ENCODE measurements around the gene STAU1.

DNA sequence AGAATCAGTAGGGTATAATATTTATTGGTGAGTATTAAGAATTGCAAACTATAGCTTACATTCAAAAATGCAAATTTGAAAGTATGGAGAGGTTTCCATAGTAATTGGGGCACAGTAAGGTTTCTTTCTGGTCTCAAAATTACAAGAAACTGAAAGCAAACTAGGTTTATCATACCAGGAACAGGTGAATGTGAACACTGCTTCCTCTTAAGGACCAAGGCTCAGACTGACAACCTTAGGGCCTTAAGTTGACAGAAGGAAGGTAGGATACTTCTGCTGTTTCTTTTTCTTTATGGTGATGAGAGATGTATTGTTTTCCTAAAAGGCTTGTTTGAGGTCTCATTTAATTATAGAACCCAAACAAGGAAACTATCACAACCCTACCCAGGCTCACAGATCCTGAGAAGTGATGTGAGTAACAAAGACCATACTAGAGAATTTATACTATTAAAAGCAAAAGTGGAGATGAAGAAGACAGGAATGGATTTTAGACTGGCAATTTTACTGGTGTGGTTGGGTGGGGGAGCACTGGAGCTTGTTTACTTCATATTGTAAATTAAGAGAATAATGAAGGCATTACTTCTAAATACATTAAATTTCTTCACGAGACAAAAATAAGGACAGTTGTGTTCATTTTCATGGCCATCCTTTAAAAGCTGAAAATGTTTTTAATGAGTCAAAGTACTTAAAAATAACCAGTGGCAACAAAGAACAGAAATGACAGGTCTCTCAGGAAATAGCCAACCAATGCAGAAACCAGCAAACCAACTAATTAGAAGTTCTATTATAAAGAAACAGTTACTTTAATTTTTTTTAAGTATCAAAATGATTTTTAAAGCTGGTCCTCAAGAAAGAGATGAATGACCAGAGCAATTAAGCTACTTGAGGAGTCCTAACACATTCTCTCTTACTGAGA lies 21.3 kb downstream of the STAU1 start:
- TF ChIP-seq, protein P1, sequence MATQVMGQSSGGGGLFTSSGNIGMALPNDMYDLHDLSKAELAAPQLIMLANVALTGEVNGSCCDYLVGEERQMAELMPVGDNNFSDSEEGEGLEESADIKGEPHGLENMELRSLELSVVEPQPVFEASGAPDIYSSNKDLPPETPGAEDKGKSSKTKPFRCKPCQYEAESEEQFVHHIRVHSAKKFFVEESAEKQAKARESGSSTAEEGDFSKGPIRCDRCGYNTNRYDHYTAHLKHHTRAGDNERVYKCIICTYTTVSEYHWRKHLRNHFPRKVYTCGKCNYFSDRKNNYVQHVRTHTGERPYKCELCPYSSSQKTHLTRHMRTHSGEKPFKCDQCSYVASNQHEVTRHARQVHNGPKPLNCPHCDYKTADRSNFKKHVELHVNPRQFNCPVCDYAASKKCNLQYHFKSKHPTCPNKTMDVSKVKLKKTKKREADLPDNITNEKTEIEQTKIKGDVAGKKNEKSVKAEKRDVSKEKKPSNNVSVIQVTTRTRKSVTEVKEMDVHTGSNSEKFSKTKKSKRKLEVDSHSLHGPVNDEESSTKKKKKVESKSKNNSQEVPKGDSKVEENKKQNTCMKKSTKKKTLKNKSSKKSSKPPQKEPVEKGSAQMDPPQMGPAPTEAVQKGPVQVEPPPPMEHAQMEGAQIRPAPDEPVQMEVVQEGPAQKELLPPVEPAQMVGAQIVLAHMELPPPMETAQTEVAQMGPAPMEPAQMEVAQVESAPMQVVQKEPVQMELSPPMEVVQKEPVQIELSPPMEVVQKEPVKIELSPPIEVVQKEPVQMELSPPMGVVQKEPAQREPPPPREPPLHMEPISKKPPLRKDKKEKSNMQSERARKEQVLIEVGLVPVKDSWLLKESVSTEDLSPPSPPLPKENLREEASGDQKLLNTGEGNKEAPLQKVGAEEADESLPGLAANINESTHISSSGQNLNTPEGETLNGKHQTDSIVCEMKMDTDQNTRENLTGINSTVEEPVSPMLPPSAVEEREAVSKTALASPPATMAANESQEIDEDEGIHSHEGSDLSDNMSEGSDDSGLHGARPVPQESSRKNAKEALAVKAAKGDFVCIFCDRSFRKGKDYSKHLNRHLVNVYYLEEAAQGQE (IDR thresholded peaks at IDR 0.05; ENCODE audit: low read depth), result no peak
- TF ChIP-seq NFIC (IDR thresholded peaks at IDR 0.05) (no peak), EP300 (IDR thresholded peaks at IDR 0.05; ENCODE audit: borderline replicate concordance) (no peak), TAF1 (IDR thresholded peaks at IDR 0.05; ENCODE audit: low read depth) (no peak), CEBPB (IDR thresholded peaks at IDR 0.05) (no peak), CREB1 (IDR thresholded peaks at IDR 0.05; ENCODE audit: low read depth) (no peak)
- TF ChIP-seq, protein P2, sequence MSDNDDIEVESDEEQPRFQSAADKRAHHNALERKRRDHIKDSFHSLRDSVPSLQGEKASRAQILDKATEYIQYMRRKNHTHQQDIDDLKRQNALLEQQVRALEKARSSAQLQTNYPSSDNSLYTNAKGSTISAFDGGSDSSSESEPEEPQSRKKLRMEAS (IDR thresholded peaks at IDR 0.05), result no peak
